Measurements from ENCODE around the gene HNF4A. TPM values are rescaled to one million over a fixed set of nuclear protein-coding genes. Genes with fewer than 3 reads are reported as not detected.

HNF4A gene
- total and polyA plus RNA-seq, 2 of the 13 experiments (the other 11 are each of a cell fraction or from before 2014, with no cell fraction given), result 80.9 to 169 TPM

DNA sequence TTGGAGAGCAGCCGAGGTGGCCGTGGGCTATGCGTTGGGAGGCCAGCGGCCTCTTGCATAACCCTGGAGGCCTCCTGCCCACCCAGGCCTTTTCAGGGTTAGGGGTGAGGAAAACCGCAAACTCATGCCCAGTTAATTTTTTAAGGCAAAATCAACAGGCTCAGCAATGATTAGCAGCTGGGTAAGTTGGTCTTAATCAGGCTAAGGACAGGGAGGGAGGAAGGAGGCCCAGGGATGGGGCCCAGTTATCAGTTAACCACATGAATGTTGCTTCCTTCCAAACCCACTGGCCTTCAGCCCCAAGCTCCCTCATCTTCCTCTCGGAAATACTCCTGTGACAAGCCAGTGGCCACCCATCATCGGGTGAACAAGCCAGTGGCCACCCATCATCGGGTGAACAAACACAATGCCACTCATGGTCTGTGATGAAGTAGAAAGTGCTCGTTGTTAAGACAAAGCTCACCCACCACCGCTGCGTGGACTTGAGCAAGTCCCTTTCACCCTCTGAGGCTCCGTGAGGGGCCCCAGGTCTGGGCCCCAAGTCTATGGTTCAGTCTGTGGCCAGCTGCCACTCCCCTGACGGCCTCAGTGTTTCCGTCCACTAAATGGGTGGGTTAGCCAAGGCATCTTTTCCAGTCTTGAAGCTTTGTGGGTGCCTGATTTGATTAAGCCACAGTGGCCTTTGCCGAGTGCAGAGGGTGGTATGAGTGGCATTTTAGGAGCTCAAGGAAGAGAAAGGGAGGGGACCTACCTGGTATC, 39.4 kb downstream of the HNF4A start (continued):
- TF ChIP-seq, protein P1, sequence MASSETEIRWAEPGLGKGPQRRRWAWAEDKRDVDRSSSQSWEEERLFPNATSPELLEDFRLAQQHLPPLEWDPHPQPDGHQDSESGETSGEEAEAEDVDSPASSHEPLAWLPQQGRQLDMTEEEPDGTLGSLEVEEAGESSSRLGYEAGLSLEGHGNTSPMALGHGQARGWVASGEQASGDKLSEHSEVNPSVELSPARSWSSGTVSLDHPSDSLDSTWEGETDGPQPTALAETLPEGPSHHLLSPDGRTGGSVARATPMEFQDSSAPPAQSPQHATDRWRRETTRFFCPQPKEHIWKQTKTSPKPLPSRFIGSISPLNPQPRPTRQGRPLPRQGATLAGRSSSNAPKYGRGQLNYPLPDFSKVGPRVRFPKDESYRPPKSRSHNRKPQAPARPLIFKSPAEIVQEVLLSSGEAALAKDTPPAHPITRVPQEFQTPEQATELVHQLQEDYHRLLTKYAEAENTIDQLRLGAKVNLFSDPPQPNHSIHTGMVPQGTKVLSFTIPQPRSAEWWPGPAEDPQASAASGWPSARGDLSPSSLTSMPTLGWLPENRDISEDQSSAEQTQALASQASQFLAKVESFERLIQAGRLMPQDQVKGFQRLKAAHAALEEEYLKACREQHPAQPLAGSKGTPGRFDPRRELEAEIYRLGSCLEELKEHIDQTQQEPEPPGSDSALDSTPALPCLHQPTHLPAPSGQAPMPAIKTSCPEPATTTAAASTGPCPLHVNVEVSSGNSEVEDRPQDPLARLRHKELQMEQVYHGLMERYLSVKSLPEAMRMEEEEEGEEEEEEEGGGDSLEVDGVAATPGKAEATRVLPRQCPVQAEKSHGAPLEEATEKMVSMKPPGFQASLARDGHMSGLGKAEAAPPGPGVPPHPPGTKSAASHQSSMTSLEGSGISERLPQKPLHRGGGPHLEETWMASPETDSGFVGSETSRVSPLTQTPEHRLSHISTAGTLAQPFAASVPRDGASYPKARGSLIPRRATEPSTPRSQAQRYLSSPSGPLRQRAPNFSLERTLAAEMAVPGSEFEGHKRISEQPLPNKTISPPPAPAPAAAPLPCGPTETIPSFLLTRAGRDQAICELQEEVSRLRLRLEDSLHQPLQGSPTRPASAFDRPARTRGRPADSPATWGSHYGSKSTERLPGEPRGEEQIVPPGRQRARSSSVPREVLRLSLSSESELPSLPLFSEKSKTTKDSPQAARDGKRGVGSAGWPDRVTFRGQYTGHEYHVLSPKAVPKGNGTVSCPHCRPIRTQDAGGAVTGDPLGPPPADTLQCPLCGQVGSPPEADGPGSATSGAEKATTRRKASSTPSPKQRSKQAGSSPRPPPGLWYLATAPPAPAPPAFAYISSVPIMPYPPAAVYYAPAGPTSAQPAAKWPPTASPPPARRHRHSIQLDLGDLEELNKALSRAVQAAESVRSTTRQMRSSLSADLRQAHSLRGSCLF (CRISPR knock-in tag; IDR thresholded peaks at IDR 0.05; ENCODE audit: borderline replicate concordance), result no peak
- TF ChIP-seq, protein P2, sequence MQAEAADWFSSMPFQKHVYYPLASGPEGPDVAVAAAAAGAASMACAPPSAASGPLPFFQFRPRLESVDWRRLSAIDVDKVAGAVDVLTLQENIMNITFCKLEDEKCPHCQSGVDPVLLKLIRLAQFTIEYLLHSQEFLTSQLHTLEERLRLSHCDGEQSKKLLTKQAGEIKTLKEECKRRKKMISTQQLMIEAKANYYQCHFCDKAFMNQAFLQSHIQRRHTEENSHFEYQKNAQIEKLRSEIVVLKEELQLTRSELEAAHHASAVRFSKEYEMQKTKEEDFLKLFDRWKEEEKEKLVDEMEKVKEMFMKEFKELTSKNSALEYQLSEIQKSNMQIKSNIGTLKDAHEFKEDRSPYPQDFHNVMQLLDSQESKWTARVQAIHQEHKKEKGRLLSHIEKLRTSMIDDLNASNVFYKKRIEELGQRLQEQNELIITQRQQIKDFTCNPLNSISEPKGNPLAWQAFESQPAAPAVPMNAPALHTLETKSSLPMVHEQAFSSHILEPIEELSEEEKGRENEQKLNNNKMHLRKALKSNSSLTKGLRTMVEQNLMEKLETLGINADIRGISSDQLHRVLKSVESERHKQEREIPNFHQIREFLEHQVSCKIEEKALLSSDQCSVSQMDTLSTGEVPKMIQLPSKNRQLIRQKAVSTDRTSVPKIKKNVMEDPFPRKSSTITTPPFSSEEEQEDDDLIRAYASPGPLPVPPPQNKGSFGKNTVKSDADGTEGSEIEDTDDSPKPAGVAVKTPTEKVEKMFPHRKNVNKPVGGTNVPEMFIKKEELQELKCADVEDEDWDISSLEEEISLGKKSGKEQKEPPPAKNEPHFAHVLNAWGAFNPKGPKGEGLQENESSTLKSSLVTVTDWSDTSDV (CRISPR knock-in tag; IDR thresholded peaks at IDR 0.05), result no peak; the same call in 1 of the 2 replicates
- TF ChIP-seq, protein P3, sequence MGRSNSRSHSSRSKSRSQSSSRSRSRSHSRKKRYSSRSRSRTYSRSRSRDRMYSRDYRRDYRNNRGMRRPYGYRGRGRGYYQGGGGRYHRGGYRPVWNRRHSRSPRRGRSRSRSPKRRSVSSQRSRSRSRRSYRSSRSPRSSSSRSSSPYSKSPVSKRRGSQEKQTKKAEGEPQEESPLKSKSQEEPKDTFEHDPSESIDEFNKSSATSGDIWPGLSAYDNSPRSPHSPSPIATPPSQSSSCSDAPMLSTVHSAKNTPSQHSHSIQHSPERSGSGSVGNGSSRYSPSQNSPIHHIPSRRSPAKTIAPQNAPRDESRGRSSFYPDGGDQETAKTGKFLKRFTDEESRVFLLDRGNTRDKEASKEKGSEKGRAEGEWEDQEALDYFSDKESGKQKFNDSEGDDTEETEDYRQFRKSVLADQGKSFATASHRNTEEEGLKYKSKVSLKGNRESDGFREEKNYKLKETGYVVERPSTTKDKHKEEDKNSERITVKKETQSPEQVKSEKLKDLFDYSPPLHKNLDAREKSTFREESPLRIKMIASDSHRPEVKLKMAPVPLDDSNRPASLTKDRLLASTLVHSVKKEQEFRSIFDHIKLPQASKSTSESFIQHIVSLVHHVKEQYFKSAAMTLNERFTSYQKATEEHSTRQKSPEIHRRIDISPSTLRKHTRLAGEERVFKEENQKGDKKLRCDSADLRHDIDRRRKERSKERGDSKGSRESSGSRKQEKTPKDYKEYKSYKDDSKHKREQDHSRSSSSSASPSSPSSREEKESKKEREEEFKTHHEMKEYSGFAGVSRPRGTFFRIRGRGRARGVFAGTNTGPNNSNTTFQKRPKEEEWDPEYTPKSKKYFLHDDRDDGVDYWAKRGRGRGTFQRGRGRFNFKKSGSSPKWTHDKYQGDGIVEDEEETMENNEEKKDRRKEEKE (IDR thresholded peaks at IDR 0.05), result no peak
- peak; percentile 5 for TF ChIP-seq ZNF143 (CRISPR knock-in tag; IDR thresholded peaks at IDR 0.05)
- TF ChIP-seq U2AF1 (optimal IDR thresholded peaks at IDR 0.05; ENCODE audit: low read depth, low read length), result no peak
- TF ChIP-seq ELF4 (CRISPR knock-in tag; IDR thresholded peaks at IDR 0.05; ENCODE audit: borderline replicate concordance), result peak; percentile 97; the same call in 1 of the 2 replicates
- TF ChIP-seq, protein P4, sequence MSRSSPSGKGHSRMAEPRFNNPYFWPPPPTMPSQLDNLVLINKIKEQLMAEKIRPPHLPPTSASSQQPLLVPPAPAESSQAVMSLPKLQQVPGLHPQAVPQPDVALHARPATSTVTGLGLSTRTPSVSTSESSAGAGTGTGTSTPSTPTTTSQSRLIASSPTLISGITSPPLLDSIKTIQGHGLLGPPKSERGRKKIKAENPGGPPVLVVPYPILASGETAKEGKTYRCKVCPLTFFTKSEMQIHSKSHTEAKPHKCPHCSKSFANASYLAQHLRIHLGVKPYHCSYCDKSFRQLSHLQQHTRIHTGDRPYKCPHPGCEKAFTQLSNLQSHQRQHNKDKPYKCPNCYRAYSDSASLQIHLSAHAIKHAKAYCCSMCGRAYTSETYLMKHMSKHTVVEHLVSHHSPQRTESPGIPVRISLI (CRISPR knock-in tag; IDR thresholded peaks at IDR 0.05; ENCODE audit: borderline replicate concordance), result peak; percentile 87; the same call in 1 of the 2 replicates
- TF ChIP-seq SP5 (CRISPR knock-in tag; IDR thresholded peaks at IDR 0.05; ENCODE audit: borderline replicate concordance, low read depth), result peak; percentile 31; the same call in 1 of the 2 replicates
- TF ChIP-seq, protein P5, sequence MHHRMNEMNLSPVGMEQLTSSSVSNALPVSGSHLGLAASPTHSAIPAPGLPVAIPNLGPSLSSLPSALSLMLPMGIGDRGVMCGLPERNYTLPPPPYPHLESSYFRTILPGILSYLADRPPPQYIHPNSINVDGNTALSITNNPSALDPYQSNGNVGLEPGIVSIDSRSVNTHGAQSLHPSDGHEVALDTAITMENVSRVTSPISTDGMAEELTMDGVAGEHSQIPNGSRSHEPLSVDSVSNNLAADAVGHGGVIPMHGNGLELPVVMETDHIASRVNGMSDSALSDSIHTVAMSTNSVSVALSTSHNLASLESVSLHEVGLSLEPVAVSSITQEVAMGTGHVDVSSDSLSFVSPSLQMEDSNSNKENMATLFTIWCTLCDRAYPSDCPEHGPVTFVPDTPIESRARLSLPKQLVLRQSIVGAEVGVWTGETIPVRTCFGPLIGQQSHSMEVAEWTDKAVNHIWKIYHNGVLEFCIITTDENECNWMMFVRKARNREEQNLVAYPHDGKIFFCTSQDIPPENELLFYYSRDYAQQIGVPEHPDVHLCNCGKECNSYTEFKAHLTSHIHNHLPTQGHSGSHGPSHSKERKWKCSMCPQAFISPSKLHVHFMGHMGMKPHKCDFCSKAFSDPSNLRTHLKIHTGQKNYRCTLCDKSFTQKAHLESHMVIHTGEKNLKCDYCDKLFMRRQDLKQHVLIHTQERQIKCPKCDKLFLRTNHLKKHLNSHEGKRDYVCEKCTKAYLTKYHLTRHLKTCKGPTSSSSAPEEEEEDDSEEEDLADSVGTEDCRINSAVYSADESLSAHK (CRISPR knock-in tag; IDR thresholded peaks at IDR 0.05; ENCODE audit: borderline replicate concordance), result no peak; the same call in 1 of the 2 replicates
- 0 out of 2 replicates have a peak, but pooled peaks have one; percentile 82 for TF ChIP-seq ZNF333 (CRISPR knock-in tag; IDR thresholded peaks at IDR 0.05; ENCODE audit: borderline replicate concordance)
- TF ChIP-seq ELF3 (CRISPR knock-in tag; IDR thresholded peaks at IDR 0.05), result peak; percentile 97
- peak; percentile 71; the same call in 1 of the 2 replicates for TF ChIP-seq THYN1 (CRISPR knock-in tag; IDR thresholded peaks at IDR 0.05; ENCODE audit: borderline replicate concordance, low read depth)
- TF ChIP-seq MED13 (CRISPR knock-in tag; IDR thresholded peaks at IDR 0.05), result peak; percentile 99
